ENCODE results near the gene AGPAT2. TPM values are rescaled to one million over a fixed set of nuclear protein-coding genes. Genes with fewer than 3 reads are reported as not detected.

AGPAT2 gene
- polyA plus RNA-seq, 1 of the 3 experiments (the other 2 are of a cell fraction), result 46.8 TPM

- WGBS (ENCODE audit: low lambda C conversion rate), result 85% methylated on average over 5 of the region's 15 CpGs
- no peak overlapping the region for H2AFZ ChIP-seq (ENCODE audit: low read depth)
- H3K9me3 ChIP-seq, result no peaks in the 10 kb centered on the region
- no peaks in the 10 kb centered on the region for H3F3A ChIP-seq (replicated peaks; ENCODE audit: insufficient read depth)
- no peak overlapping the region for H3K4me3 ChIP-seq (ENCODE audit: low read depth in 2 of 2, low read length in 1 of 2)
- 0 out of 2 replicates have a peak, but pooled peaks cover 4% of the 10 kb centered on the region for H4K20me1 ChIP-seq (ENCODE audit: insufficient read depth)
- H3K4me2 ChIP-seq, result no peak overlapping the region
- peaks cover 6% of the 10 kb centered on the region; the same call in 1 of the 2 replicates for H3K79me2 ChIP-seq (ENCODE audit: insufficient read depth)
- H3K27ac ChIP-seq (ENCODE audit: low read depth in 2 of 2, low read length in 1 of 2), result no peak overlapping the region; a peak in 1 of 4 replicates
- H3K27me3 ChIP-seq (ENCODE audit: insufficient read depth), result no peaks in the 10 kb centered on the region
- CTCF ChIA-PET, result interaction anchor here (0.6 kb wide), 1 partner anchor 10 kb away, joined by 3 read pairs; no protein-coding TSS in a partner anchor
- no peak for TF ChIP-seq FOSL2 (IDR thresholded peaks at IDR 0.05; ENCODE audit: borderline replicate concordance, low read depth)
- no peak for TF ChIP-seq SMC3 (IDR thresholded peaks at IDR 0.05; ENCODE audit: low read depth, low read length)
- TF ChIP-seq NRF1 (IDR thresholded peaks at IDR 0.05; ENCODE audit: low read depth, low read length), result no peak
- no peak for TF ChIP-seq REST (IDR thresholded peaks at IDR 0.05; ENCODE audit: low read depth, low read length)
- TF ChIP-seq JUND (IDR thresholded peaks at IDR 0.05), result no peak
- no peak for TF ChIP-seq USF1 (IDR thresholded peaks at IDR 0.05; ENCODE audit: borderline replicate concordance, low read depth)
- no peak for TF ChIP-seq SIN3A (IDR thresholded peaks at IDR 0.05; ENCODE audit: borderline replicate concordance, low read depth, low read length)
- TF ChIP-seq MEF2A (IDR thresholded peaks at IDR 0.05; ENCODE audit: borderline replicate concordance, low read depth), result no peak
- TF ChIP-seq GABPA (IDR thresholded peaks at IDR 0.05; ENCODE audit: low read depth), result no peak
- TF ChIP-seq CTCF (IDR thresholded peaks at IDR 0.05), result no peak
- TF ChIP-seq RFX5 (IDR thresholded peaks at IDR 0.05; ENCODE audit: low read length), result no peak
- TF ChIP-seq MAX (IDR thresholded peaks at IDR 0.05; ENCODE audit: low read depth), result no peak
- no peak for TF ChIP-seq EP300 (IDR thresholded peaks at IDR 0.05; ENCODE audit: borderline replicate concordance in 1 of 2, low read depth in 1 of 2, low read length in 1 of 2)
- TF ChIP-seq POLR2AphosphoS5 (IDR thresholded peaks at IDR 0.05; ENCODE audit: low read depth, low read length), result no peak
- TF ChIP-seq RXRA (IDR thresholded peaks at IDR 0.05; ENCODE audit: borderline replicate concordance, low read depth), result no peak
- no peak for TF ChIP-seq FOXJ3 (CRISPR knock-in tag; IDR thresholded peaks at IDR 0.05)
- TF ChIP-seq FOXM1 (IDR thresholded peaks at IDR 0.05; ENCODE audit: low read depth), result no peak
- no peak for TF ChIP-seq GATA2 (CRISPR knock-in tag; IDR thresholded peaks at IDR 0.05)
- no peak for TF ChIP-seq EZH2phosphoT487 (IDR thresholded peaks at IDR 0.05; ENCODE audit: borderline replicate concordance, low read depth)
- no peak for TF ChIP-seq TCF12 (IDR thresholded peaks at IDR 0.05)
- H3K9me2 ChIP-seq, result no peaks in the 10 kb centered on the region
- POLR2A ChIA-PET, result no interaction called here
- H3K36me3 ChIP-seq (replicated peaks in 1 of 2; ENCODE audit: control insufficient read depth in 1 of 2, insufficient read depth in 2 of 2, low read length in 1 of 2), result peaks cover 0 to 3% of the 10 kb centered on the region in 2 experiments
- H3K4me1 ChIP-seq (ENCODE audit: control insufficient read depth in 1 of 2, insufficient read depth in 2 of 2, low read depth in 1 of 2, low read length in 1 of 2), result peaks cover 0 to 21% of the 10 kb centered on the region in 2 experiments; a peak in 1 of 4 replicates
- H3K9ac ChIP-seq, result no peak overlapping the region
- no peak for DNase-seq
Observed at GRCh38 chr9:136678034-136678433, 9.2 kb downstream of the AGPAT2 start.
